ENCODE data around the gene TIMP1. TPM values are rescaled to one million over a fixed set of nuclear protein-coding genes. Genes with fewer than 3 reads are reported as not detected.
"Not testable (repeated sequence)": the region's sequence is repeated elsewhere in the genome, so short reads cannot be mapped to it uniquely, and the experiment has no call there.

Gene TIMP1
- total and polyA plus RNA-seq, 2 experiments from 2014 or later = 4,277 to 13,908 TPM

- WGBS, 2 experiments (ENCODE audit: low coverage in 1 of 2, low lambda C conversion rate in 2 of 2, missing lambda C conversion rate in 2 of 2) = 61 to 65% methylated on average over 2 of the region's 2 CpGs
- Histone ChIP-seq H3K9me3 (ENCODE audit: low read depth) (no peaks in the 10 kb centered on the region), H3K79me2 (ENCODE audit: insufficient read depth) (no peaks in the 10 kb centered on the region), H3K36me3 (ENCODE audit: low read depth) (no peaks in the 10 kb centered on the region), H2AFZ (no peak overlapping the region), H3K27me3 (replicated peaks; ENCODE audit: insufficient read depth) (no peaks in the 10 kb centered on the region), H3K27ac (no peak overlapping the region), H4K20me1 (ENCODE audit: insufficient read depth) (no peaks in the 10 kb centered on the region), H3K4me1 (ENCODE audit: insufficient read depth) (no peaks in the 10 kb centered on the region), H3K9ac (no peak overlapping the region), H3F3A (ENCODE audit: insufficient read depth) (no peaks in the 10 kb centered on the region), H3K4me2 (ENCODE audit: unreplicated experiment) (no peak overlapping the region), H3K9me2 (ENCODE audit: insufficient read depth) (no peaks in the 10 kb centered on the region), H3K4me3 (no peak overlapping the region)
- in situ Hi-C loops (cut with MboI) = no loop called here
- TF ChIP-seq EZH2 (IDR thresholded peaks at IDR 0.05; ENCODE audit: insufficient read depth, poor library complexity, severe bottlenecking) (no peak), EZH2phosphoT487 (IDR thresholded peaks at IDR 0.05; ENCODE audit: insufficient read depth, low read depth) (no peak)
- DNase-seq = no peak
These were observed 14.0 kb downstream of the TIMP1 start for GRCh38 chrX:47596256-47596655.

- no peak overlapping the region for H3K4me2 ChIP-seq (ENCODE audit: unreplicated experiment)
- TF ChIP-seq EZH2phosphoT487 (IDR thresholded peaks at IDR 0.05; ENCODE audit: insufficient read depth, low read depth) (no peak), EZH2 (IDR thresholded peaks at IDR 0.05; ENCODE audit: insufficient read depth, poor library complexity, severe bottlenecking) (no peak)
- no peak overlapping the region for H3K9ac ChIP-seq
- no peaks in the 10 kb centered on the region for H3K36me3 ChIP-seq (ENCODE audit: low read depth)
- in situ Hi-C loops (cut with MboI) = no loop called here
- H3F3A ChIP-seq (ENCODE audit: insufficient read depth) = no peaks in the 10 kb centered on the region
- H3K4me3 ChIP-seq = no peak overlapping the region
- no peaks in the 10 kb centered on the region for H3K9me3 ChIP-seq (ENCODE audit: low read depth)
- WGBS, 2 experiments (ENCODE audit: low coverage in 1 of 2, low lambda C conversion rate in 2 of 2, missing lambda C conversion rate in 2 of 2) = 60 to 74% methylated on average over 3 of the region's 3 CpGs
- no peaks in the 10 kb centered on the region for H3K9me2 ChIP-seq (ENCODE audit: insufficient read depth)
- no peaks in the 10 kb centered on the region for H3K4me1 ChIP-seq (ENCODE audit: insufficient read depth)
- no peaks in the 10 kb centered on the region for H3K27me3 ChIP-seq (replicated peaks; ENCODE audit: insufficient read depth)
- H4K20me1 ChIP-seq (ENCODE audit: insufficient read depth) = no peaks in the 10 kb centered on the region
- DNase-seq = no peak
- no peak overlapping the region for H3K27ac ChIP-seq
- no peaks in the 10 kb centered on the region for H3K79me2 ChIP-seq (ENCODE audit: insufficient read depth)
- no peak overlapping the region for H2AFZ ChIP-seq
These were observed 15.0 kb downstream of the TIMP1 start for GRCh38 chrX:47597222-47597621.

- DNase-seq; H4K20me1 ChIP-seq (ENCODE audit: insufficient read depth); H3K79me2 ChIP-seq (ENCODE audit: insufficient read depth); H3K36me3 ChIP-seq (ENCODE audit: low read depth); in situ Hi-C loops (cut with MboI); H3K27me3 ChIP-seq (replicated peaks; ENCODE audit: insufficient read depth); H3K4me1 ChIP-seq (ENCODE audit: insufficient read depth); H3K4me2 ChIP-seq (ENCODE audit: unreplicated experiment); H3K9me3 ChIP-seq (ENCODE audit: low read depth); H3K4me3 ChIP-seq; H3K9ac ChIP-seq; H3K27ac ChIP-seq; H3F3A ChIP-seq (ENCODE audit: insufficient read depth); H3K9me2 ChIP-seq (ENCODE audit: insufficient read depth); H2AFZ ChIP-seq: not testable (repeated sequence)
- 87% methylated on average over 4 of the region's 4 CpGs for WGBS, 2 experiments (ENCODE audit: low coverage in 1 of 2, low lambda C conversion rate in 2 of 2, missing lambda C conversion rate in 2 of 2)
These were observed 20.9 kb downstream of the TIMP1 start for GRCh38 chrX:47603125-47603524.

GRCh38 chrX:47605024-47605423 is 22.8 kb downstream of the TIMP1 start:
- no peaks in the 10 kb centered on the region for H3F3A ChIP-seq (ENCODE audit: insufficient read depth)
- in situ Hi-C loops (cut with MboI) = no loop called here
- TF ChIP-seq EZH2 (IDR thresholded peaks at IDR 0.05; ENCODE audit: insufficient read depth, poor library complexity, severe bottlenecking) (no peak), EZH2phosphoT487 (IDR thresholded peaks at IDR 0.05; ENCODE audit: insufficient read depth, low read depth) (no peak)
- no peak overlapping the region for H3K27ac ChIP-seq
- no peak overlapping the region for H3K9ac ChIP-seq
- H3K36me3 ChIP-seq (ENCODE audit: low read depth) = no peaks in the 10 kb centered on the region
- no peaks in the 10 kb centered on the region for H3K4me1 ChIP-seq (ENCODE audit: insufficient read depth)
- no peaks in the 10 kb centered on the region for H3K79me2 ChIP-seq (ENCODE audit: insufficient read depth)
- H4K20me1 ChIP-seq (ENCODE audit: insufficient read depth) = no peaks in the 10 kb centered on the region
- no peaks in the 10 kb centered on the region for H3K9me2 ChIP-seq (ENCODE audit: insufficient read depth)
- no peak overlapping the region for H2AFZ ChIP-seq
- H3K4me2 ChIP-seq (ENCODE audit: unreplicated experiment) = no peak overlapping the region
- no peak for DNase-seq
- H3K9me3 ChIP-seq (ENCODE audit: low read depth) = no peaks in the 10 kb centered on the region
- WGBS, 2 experiments (ENCODE audit: low coverage in 1 of 2, low lambda C conversion rate in 2 of 2, missing lambda C conversion rate in 2 of 2) = 33 to 37% methylated on average over 9 of the region's 9 CpGs
- no peak overlapping the region for H3K4me3 ChIP-seq
- no peaks in the 10 kb centered on the region for H3K27me3 ChIP-seq (replicated peaks; ENCODE audit: insufficient read depth)

GRCh38 chrX:47607091-47607490 is 24.9 kb downstream of the TIMP1 start:
- no peaks in the 10 kb centered on the region for H3K9me3 ChIP-seq (ENCODE audit: low read depth)
- no peaks in the 10 kb centered on the region for H3K4me1 ChIP-seq (ENCODE audit: insufficient read depth)
- TF ChIP-seq EZH2phosphoT487 (IDR thresholded peaks at IDR 0.05; ENCODE audit: insufficient read depth, low read depth) = no peak
- no peak for TF ChIP-seq EZH2 (IDR thresholded peaks at IDR 0.05; ENCODE audit: insufficient read depth, poor library complexity, severe bottlenecking)
- H3F3A ChIP-seq (ENCODE audit: insufficient read depth) = no peaks in the 10 kb centered on the region
- no peaks in the 10 kb centered on the region for H4K20me1 ChIP-seq (ENCODE audit: insufficient read depth)
- H2AFZ ChIP-seq = no peak overlapping the region
- no peak overlapping the region for H3K27ac ChIP-seq
- no peaks in the 10 kb centered on the region for H3K27me3 ChIP-seq (replicated peaks; ENCODE audit: insufficient read depth)
- H3K4me3 ChIP-seq = no peak overlapping the region
- H3K79me2 ChIP-seq (ENCODE audit: insufficient read depth) = no peaks in the 10 kb centered on the region
- no peak overlapping the region for H3K4me2 ChIP-seq (ENCODE audit: unreplicated experiment)
- no peak overlapping the region for H3K9ac ChIP-seq
- no peaks in the 10 kb centered on the region for H3K9me2 ChIP-seq (ENCODE audit: insufficient read depth)
- in situ Hi-C loops (cut with MboI) = no loop called here
- DNase-seq = no peak
- no peaks in the 10 kb centered on the region for H3K36me3 ChIP-seq (ENCODE audit: low read depth)

Measured in GM23248 (cell line).